Heart left ventricle (tissue), 13 donors: Measurements from ENCODE around the gene SPPL2C.

Experiments used
- CTCF ChIP-seq, 12 donors: fragments of 200-600 bp; sonication (generic) in 4 of 12; IDR thresholded peaks; one replicate each; pipeline versions ENCODE4 v1.5.0 to v1.8.0; 2018 to 2022; ENCODE audit warnings: antibody characterized with exemption in 12 of 12, mild to moderate bottlenecking in 5 of 12
- POLR2A ChIP-seq, 2 donors: fragments of 450-650 bp; IDR thresholded peaks; one replicate each; pipeline ENCODE4 v1.6.1; 2017; ENCODE audit warnings: antibody characterized with exemption in 2 of 2, mild to moderate bottlenecking in 2 of 2, moderate library complexity in 2 of 2
- donor health status: ischemic (EF 13 %, LVEDD 7.1; RV severe dilation, severe dysfunction).
- donor health status: DM: no; HTN: yes; CAD: no.
- donor health status: DM: no; HTN: no; CAD: no.
- donor health status: ischemic (EF 25% LVEDD 6.9; RV normal size, moderate dysfunction).
- donor health status: ischemic (EF 25% LVEDD 5.7; RV mildly dilated, moderate dysfunction).
- donor health status: ischemic (EF 35%, LVEDD 5.7; RV mildly dilated, moderate dysfunction).
- donor health status: nonischemic (EF 11% LVEDD 7.7; RV severe dilation, severe dysfunction).
- donor health status: DM: yes; HTN: yes; CAD: no.
- donor health status: PGD.
- donor health status: ischemic (EF 29% LVEDD 5.4; RV normal size, mild dysfunction).
- donor health status: nonischemic (EF 23%, LVEDD 6.1; RV moderate dilation, normal function).

- TF ChIP-seq CTCF (IDR thresholded peaks at IDR 0.05) (no peak), POLR2A (IDR thresholded peaks at IDR 0.05) (no peak)
These were observed 5.8 kb downstream of the SPPL2C start for GRCh38 chr17:45850468-45850867.
